Fibroblast of lung (primary cell): ENCODE data around the gene HOOK1. TPM values are rescaled to one million over a fixed set of nuclear protein-coding genes. Genes with fewer than 3 reads are reported as not detected.
"Not testable (repeated sequence)": the region's sequence is repeated elsewhere in the genome, so short reads cannot be mapped to it uniquely, and the experiment has no call there.

ENCODE experiments used
- DNase-seq, 2 donors: peaks; one replicate each; pipeline versions ENCODE4 v3.0.0 to v3.0.0-alpha.2; 2010; ENCODE audit warnings: low read depth in 2 of 2
- H2AFZ ChIP-seq: 2 replicates; pipeline ENCODE4 v1.5.1; 2012; ENCODE audit warnings: low read length, control low read depth, inconsistent platforms
- H3K27ac ChIP-seq: 2 replicates; pipeline ENCODE4 v1.5.1; 2011; ENCODE audit warnings: low read length, control low read depth; ENCODE audit not compliant: insufficient read depth
- H3K27me3 ChIP-seq: 2 replicates; pipeline ENCODE4 v1.5.1; 2011; ENCODE audit warnings: mild to moderate bottlenecking, low read length; ENCODE audit not compliant: control insufficient read depth, insufficient read depth
- H3K36me3 ChIP-seq: 2 replicates; pipeline ENCODE4 v1.5.1; 2011; ENCODE audit warnings: low read length; ENCODE audit not compliant: control insufficient read depth, insufficient read depth
- H3K4me1 ChIP-seq: 2 replicates; pipeline ENCODE4 v1.5.1; 2011; ENCODE audit warnings: low read length; ENCODE audit not compliant: control insufficient read depth, insufficient read depth; ENCODE audit errors: extremely low read depth
- H3K4me2 ChIP-seq: 2 replicates; pipeline ENCODE4 v1.5.1; 2011; ENCODE audit warnings: low read length, control low read depth; ENCODE audit not compliant: insufficient read depth; ENCODE audit errors: extremely low read depth
- H3K4me3 ChIP-seq, 4 experiments: fragments of 200-600 bp in 1 of 4; sonication (generic) in 1 of 4; replicated peaks in 1 of 4; 2 replicates each; pipeline ENCODE4 v1.5.1; 2011 to 2016; ENCODE audit warnings: low read length in 4 of 4, low read depth in 3 of 4, mild to moderate bottlenecking in 3 of 4, control low read depth in 2 of 4, inconsistent platforms in 1 of 4, mixed read lengths in 1 of 4; ENCODE audit not compliant: insufficient read depth in 1 of 4; ENCODE audit errors: control extremely low read depth in 1 of 4
- H3K79me2 ChIP-seq: 2 replicates; pipeline ENCODE4 v1.5.1; 2012; ENCODE audit warnings: mild to moderate bottlenecking, low read length, inconsistent platforms; ENCODE audit not compliant: control insufficient read depth, insufficient read depth
- H3K9ac ChIP-seq: 2 replicates; pipeline ENCODE4 v1.5.1; 2011; ENCODE audit warnings: mild to moderate bottlenecking, low read length, control low read depth; ENCODE audit not compliant: insufficient read depth
- H3K9me3 ChIP-seq: 2 replicates; pipeline ENCODE4 v1.5.1; 2012; ENCODE audit warnings: low read depth, low read length; ENCODE audit not compliant: control insufficient read depth, insufficient read depth
- H4K20me1 ChIP-seq: 2 replicates; pipeline ENCODE4 v1.5.1; 2011; ENCODE audit warnings: low read length; ENCODE audit not compliant: control insufficient read depth, insufficient read depth; ENCODE audit errors: extremely low read depth
- CTCF ChIP-seq, 2 donors: IDR thresholded peaks in 1 of 2; conservative IDR thresholded peaks in 1 of 2; 1 replicate in 1 of 2; 2 replicates in 1 of 2; pipeline ENCODE4 v1.5.1; 2011 to 2012; ENCODE audit warnings: low read length in 2 of 2, control low read depth in 1 of 2, inconsistent platforms in 1 of 2, low read depth in 1 of 2, mild to moderate bottlenecking in 1 of 2
- EZH2 ChIP-seq: IDR thresholded peaks from 2 replicates; pipeline ENCODE4 v1.5.1; 2012; ENCODE audit warnings: low read length, control low read depth, mild to moderate bottlenecking; ENCODE audit errors: missing control alignments
- polyA plus RNA-seq, 2 donors: library from polyadenylated mRNA; depleted of rRNA in 1 of 2; stranded (reverse) in 1 of 2; unstranded in 1 of 2; fragments of >200 nt; gene quantifications; 2 replicates each; pipeline ENCODE4 v1.2.1, GENCODE V29; 2011 to 2012; ENCODE audit warnings: missing spikeins in 1 of 2
- total RNA-seq: library from RNA; depleted of rRNA; stranded (reverse); fragments of >200 nt; gene quantifications from 2 replicates; pipeline ENCODE4 v1.2.1, GENCODE V29; 2014

The HOOK1 gene
- total and polyA plus RNA-seq, 2 donors (not counting 1 experiment from before 2014, with no cell fraction given): under 0.01 TPM; not detected in 1

GRCh38 chr1:59919746-59920145 is 105.0 kb downstream of the HOOK1 start:
- no peak overlapping the region for H3K27ac ChIP-seq
- no peak for TF ChIP-seq CTCF (conservative IDR thresholded peaks at IDR 0.05 in 1 of 2, IDR thresholded peaks at IDR 0.05 in 1 of 2; ENCODE audit: low read depth in 1 of 2, low read length in 2 of 2)
- no peak for TF ChIP-seq EZH2
- H3K4me2 ChIP-seq: no peak overlapping the region
- no peaks in the 10 kb centered on the region for H3K79me2 ChIP-seq
- H3K36me3 ChIP-seq: no peaks in the 10 kb centered on the region
- H3K9ac ChIP-seq: no peak overlapping the region
- peaks cover 4% of the 10 kb centered on the region for H3K27me3 ChIP-seq
- H4K20me1 ChIP-seq: no peaks in the 10 kb centered on the region
- H2AFZ ChIP-seq: no peak overlapping the region
- no peak overlapping the region for H3K4me3 ChIP-seq
- no peaks in the 10 kb centered on the region for H3K4me1 ChIP-seq
- DNase-seq: no peak
- no peaks in the 10 kb centered on the region for H3K9me3 ChIP-seq

GRCh38 chr1:59921258-59921899 is 106.6 kb downstream of the HOOK1 start:
- H3K4me1 ChIP-seq, H3K9ac ChIP-seq, H3K36me3 ChIP-seq, H3K4me2 ChIP-seq, H3K4me3 ChIP-seq, DNase-seq, H3K9me3 ChIP-seq, H3K27ac ChIP-seq, H4K20me1 ChIP-seq, H2AFZ ChIP-seq, H3K27me3 ChIP-seq, H3K79me2 ChIP-seq: not testable (repeated sequence)

GRCh38 chr1:59924653-59925052 is 109.9 kb downstream of the HOOK1 start:
- no peak overlapping the region for H2AFZ ChIP-seq
- no peak overlapping the region for H3K4me2 ChIP-seq
- H4K20me1 ChIP-seq: no peaks in the 10 kb centered on the region
- H3K27me3 ChIP-seq: peaks cover 15% of the 10 kb centered on the region
- H3K9me3 ChIP-seq: no peaks in the 10 kb centered on the region
- DNase-seq: no peak
- no peaks in the 10 kb centered on the region for H3K36me3 ChIP-seq
- no peaks in the 10 kb centered on the region for H3K79me2 ChIP-seq
- TF ChIP-seq CTCF (conservative IDR thresholded peaks at IDR 0.05 in 1 of 2, IDR thresholded peaks at IDR 0.05 in 1 of 2; ENCODE audit: low read depth in 1 of 2, low read length in 2 of 2) (no peak), EZH2 (no peak)
- no peak overlapping the region for H3K9ac ChIP-seq
- H3K27ac ChIP-seq: no peak overlapping the region
- H3K4me1 ChIP-seq: no peaks in the 10 kb centered on the region
- H3K4me3 ChIP-seq: no peak overlapping the region

Other genes starting within 250 kb of the HOOK1 start
- under 0.01 and 0.17 TPM in 2 replicates for gene CYP2J2, start 111.8 kb downstream of the HOOK1 start, total RNA-seq
- gene CYP2J2, start 111.8 kb downstream of the HOOK1 start, polyA plus RNA-seq: 0.03 and 0.07 TPM in 2 replicates